HG02885 (cell line): Measurements from ENCODE around the gene SLC38A5.
"Not testable (repeated sequence)": the region's sequence is repeated elsewhere in the genome, so short reads cannot be mapped to it uniquely, and the experiment has no call there.

ENCODE experiments used
- ATAC-seq: cut with Tn5 transposase; IDR thresholded peaks from one replicate; pipeline ENCODE4 v1.9.1; 2021; ENCODE audit warnings: mild to moderate bottlenecking; ENCODE audit not compliant: unreplicated experiment, poor library complexity

SLC38A5 gene

DNA sequence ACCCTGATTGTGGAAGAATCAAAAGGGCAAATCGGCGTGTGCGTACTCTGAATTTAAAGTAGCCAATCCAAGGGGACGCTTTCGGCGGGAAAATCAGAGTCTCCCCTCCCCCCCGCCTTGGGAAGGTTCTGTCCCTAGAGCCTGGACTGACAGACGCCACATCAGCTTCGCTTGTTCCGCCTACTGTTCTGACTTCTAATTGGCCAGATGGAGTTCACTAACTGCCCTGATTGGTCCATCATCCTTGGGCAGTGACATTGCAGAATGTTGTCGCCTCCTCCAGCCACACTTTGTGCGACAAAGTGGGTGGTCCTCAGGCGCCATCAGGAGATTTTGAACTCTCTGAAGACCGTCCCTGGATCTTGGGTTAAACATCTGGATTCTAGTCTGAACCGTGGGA lies 58.2 kb downstream of the SLC38A5 start, which contains the start of gene SSX4B:
TSS of gene SSX4B (minus strand) at position 101 of the 400 bp plus-strand sequence. CDS start 588 bp downstream, outside the sequence.
- not testable (repeated sequence) for ATAC-seq
